MCF 10A (cell line): ENCODE data around the gene ASGR1. TPM values are rescaled to one million over a fixed set of nuclear protein-coding genes. Genes with fewer than 3 reads are reported as not detected.
A peak's percentile ranks its signal among the peaks of the same experiment; 100 is the strongest.

Source experiments
- BruUV-seq: library from RNA; stranded (reverse); fragments of 400-500 nt; replicated peaks from 2 replicates; lab custom pipeline; 2021; lab: Mats Ljungman, UMichigan
- CTCF ChIA-PET: fragments of 300-600 bp; sonication (Branson Sonifier 250); formaldehyde crosslinking; extraction: SDS; loops from one replicate; lab custom pipeline; 2021; ENCODE audit warnings: antibody characterized with exemption, inconsistent platforms; lab: Yijun Ruan, JAX
- POLR2A ChIA-PET: fragments of 300-600, 350-650 bp; sonication (Branson Sonifier 250); formaldehyde crosslinking; extraction: SDS; loops from one replicate; lab custom pipeline; 2020; ENCODE audit warnings: antibody characterized with exemption, inconsistent platforms; lab: Yijun Ruan, JAX
- DNase-seq: peaks from one replicate; pipeline ENCODE4 v3.0.0-alpha.2; 2018; ENCODE audit not compliant: unreplicated experiment
- H3K27ac Mint-ChIP-seq: one replicate; pipeline ENCODE4 v1.8.0; 2022; ENCODE audit warnings: mild to moderate bottlenecking, low read depth, mixed read lengths; ENCODE audit not compliant: unreplicated experiment
- H3K27me3 Mint-ChIP-seq: one replicate; pipeline ENCODE4 v1.8.0; 2022; ENCODE audit warnings: mixed read lengths; ENCODE audit not compliant: insufficient read depth, unreplicated experiment
- H3K36me3 Mint-ChIP-seq: one replicate; pipeline ENCODE4 v1.8.0; 2022; ENCODE audit warnings: mild to moderate bottlenecking, moderate library complexity, mixed read lengths; ENCODE audit not compliant: insufficient read depth, unreplicated experiment
- H3K4me1 Mint-ChIP-seq: one replicate; pipeline ENCODE4 v1.8.0; 2022; ENCODE audit warnings: mixed read lengths; ENCODE audit not compliant: insufficient read depth, unreplicated experiment
- H3K4me3 Mint-ChIP-seq: one replicate; pipeline ENCODE4 v1.8.0; 2022; ENCODE audit warnings: mild to moderate bottlenecking, moderate library complexity, mixed read lengths; ENCODE audit not compliant: unreplicated experiment
- H3K9me3 Mint-ChIP-seq: one replicate; pipeline ENCODE4 v1.8.0; 2022; ENCODE audit warnings: mixed read lengths; ENCODE audit not compliant: unreplicated experiment
- CTCF ChIP-seq: fragments of 200-600 bp; IDR thresholded peaks from one replicate; pipeline ENCODE4 v1.8.0; 2022; ENCODE audit warnings: antibody characterized with exemption, mild to moderate bottlenecking; ENCODE audit not compliant: unreplicated experiment
- intact Hi-C: fragments of 100-400 bp; cut with micrococcal nuclease; formaldehyde crosslinking; loops from 2 replicates; pipeline ENCODE4 v1.14.1; 2022
- total RNA-seq: library from RNA; stranded (reverse); gene quantifications from 2 replicates; pipeline ENCODE4 v1.2.3, GENCODE V29; 2022

Gene ASGR1
- total RNA-seq, 1 experiment from 2014 or later = 0.37 TPM

- H3K4me3 Mint-ChIP-seq = no peak overlapping the region
- no peaks in the 10 kb centered on the region for H3K4me1 Mint-ChIP-seq
- H3K27ac Mint-ChIP-seq = no peak overlapping the region
- BruUV-seq = no TSS peak
- intact Hi-C loops = loop anchor here (1.0 to 5.0 kb wide), 4 partner anchors 40 to 91 kb away; no protein-coding TSS in a partner anchor
- H3K27me3 Mint-ChIP-seq = peaks cover 16% of the 10 kb centered on the region
- ChIA-PET CTCF (interaction anchor here (0.6 to 7.7 kb wide), 23 partner anchors 9 to 393 kb away, joined by 3 to 124 read pairs (median 5); partner anchors contain the start of gene SLC16A11), POLR2A (interaction anchor here (0.7 to 2.6 kb wide), 6 partner anchors 13 to 101 kb away, joined by 3 to 10 read pairs (median 4); partner anchors contain the start of gene SLC16A13)
- no peaks in the 10 kb centered on the region for H3K36me3 Mint-ChIP-seq
- no peaks in the 10 kb centered on the region for H3K9me3 Mint-ChIP-seq
- peak; percentile 69 for DNase-seq
- peak; percentile 68 for TF ChIP-seq CTCF
These were observed 42.8 kb downstream of the ASGR1 start for GRCh38 chr17:7136266-7136877.

- POLR2A ChIA-PET = no interaction called here
These were observed 45.3 kb downstream of the ASGR1 start for GRCh38 chr17:7133916-7134315.

GRCh38 chr17:7133424-7133823 is 45.7 kb downstream of the ASGR1 start:
- ChIA-PET POLR2A (no interaction called here), CTCF (interaction anchor here (0.8 to 6.9 kb wide), 4 partner anchors 12 to 87 kb away, joined by 3 to 113 read pairs (median 8); no protein-coding TSS in a partner anchor)
- H3K4me3 Mint-ChIP-seq = no peak overlapping the region
- H3K27ac Mint-ChIP-seq = no peak overlapping the region
- DNase-seq = no peak
- no peaks in the 10 kb centered on the region for H3K36me3 Mint-ChIP-seq
- H3K27me3 Mint-ChIP-seq = no peaks in the 10 kb centered on the region
- no peak for TF ChIP-seq CTCF
- H3K9me3 Mint-ChIP-seq = no peaks in the 10 kb centered on the region
- no TSS peak for BruUV-seq
- no peaks in the 10 kb centered on the region for H3K4me1 Mint-ChIP-seq
- intact Hi-C loops = no loop called here

More at GRCh38 chr17:7133916-7134315, 45.3 kb downstream of the ASGR1 start:
- intact Hi-C loops = no loop called here
- no peaks in the 10 kb centered on the region for H3K4me1 Mint-ChIP-seq
- no peaks in the 10 kb centered on the region for H3K27me3 Mint-ChIP-seq
- H3K27ac Mint-ChIP-seq = no peak overlapping the region
- no peak overlapping the region for H3K4me3 Mint-ChIP-seq
- no peaks in the 10 kb centered on the region for H3K9me3 Mint-ChIP-seq
- no peak for TF ChIP-seq CTCF
- no TSS peak for BruUV-seq
- CTCF ChIA-PET = interaction anchor here (1.9 to 6.9 kb wide), 2 partner anchors 81 to 88 kb away, joined by 12 to 113 read pairs; no protein-coding TSS in a partner anchor
- H3K36me3 Mint-ChIP-seq = no peaks in the 10 kb centered on the region
- DNase-seq = no peak

GRCh38 chr17:7132511-7133094 is 46.6 kb downstream of the ASGR1 start:
- Mint-ChIP-seq H3K9me3 (no peaks in the 10 kb centered on the region), H3K4me3 (no peak overlapping the region), H3K4me1 (no peaks in the 10 kb centered on the region), H3K27ac (no peak overlapping the region), H3K36me3 (no peaks in the 10 kb centered on the region), H3K27me3 (no peaks in the 10 kb centered on the region)
- BruUV-seq = no TSS peak
- intact Hi-C loops = no loop called here
- POLR2A ChIA-PET = interaction anchor here (0.6 kb wide), 1 partner anchor 106 kb away, joined by 3 read pairs; no protein-coding TSS in a partner anchor
- DNase-seq = no peak
- CTCF ChIA-PET = interaction anchor here (0.9 to 6.9 kb wide), 5 partner anchors 45 to 86 kb away, joined by 5 to 113 read pairs (median 11); no protein-coding TSS in a partner anchor
- no peak for TF ChIP-seq CTCF
